ENCODE data around the gene H2BW2. TPM values are rescaled to one million over a fixed set of nuclear protein-coding genes. Genes with fewer than 3 reads are reported as not detected.
"Not testable (repeated sequence)": the region's sequence is repeated elsewhere in the genome, so short reads cannot be mapped to it uniquely, and the experiment has no call there.

Gene H2BW2
- total RNA-seq, result not detected
- long read RNA-seq, result 0 reads

DNA sequence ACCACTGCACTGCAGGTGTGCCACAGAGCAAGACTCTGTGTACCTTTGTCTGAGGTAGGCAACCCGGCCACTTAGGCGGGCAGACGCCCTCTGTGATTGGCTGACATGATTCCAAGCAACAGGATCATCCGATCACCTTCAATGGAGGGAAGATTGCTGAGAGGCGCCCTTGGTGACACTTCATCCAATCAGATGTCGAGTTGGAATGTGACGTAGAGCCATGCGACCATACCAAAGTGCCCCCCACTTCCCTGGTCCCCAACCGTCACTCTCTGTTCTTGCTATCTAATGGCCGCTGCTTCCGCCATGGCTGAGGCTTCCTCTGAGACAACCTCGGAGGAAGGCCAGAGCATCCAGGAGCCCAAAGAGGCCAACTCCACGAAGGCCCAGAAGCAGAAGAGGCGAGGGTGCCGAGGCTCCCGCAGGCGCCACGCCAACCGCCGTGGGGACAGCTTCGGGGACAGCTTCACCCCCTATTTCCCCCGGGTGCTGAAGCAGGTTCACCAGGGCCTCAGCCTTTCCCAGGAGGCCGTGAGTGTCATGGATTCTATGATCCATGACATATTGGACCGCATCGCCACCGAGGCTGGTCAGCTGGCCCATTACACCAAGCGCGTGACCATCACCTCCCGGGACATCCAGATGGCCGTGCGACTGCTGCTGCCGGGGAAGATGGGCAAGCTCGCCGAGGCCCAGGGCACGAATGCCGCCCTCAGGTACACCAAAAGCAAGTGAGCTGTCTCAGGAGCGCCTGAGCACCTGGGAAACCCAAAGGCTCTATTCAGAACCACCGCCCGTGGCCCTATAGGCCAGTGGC is at the start of gene H2BW2:
Gene H2BW2 (plus strand): TSS at position 268 of the 817 bp plus-strand sequence. CDS start 39 bp downstream, at position 307.
- Histone ChIP-seq H3K27ac (replicated peaks) (no peak within 1 kb of the TSS), H3K9me3 (replicated peaks) (no peaks in the 10 kb centered on the region), H3K4me1 (no peaks in the 10 kb centered on the region), H3K27me3 (ENCODE audit: low read depth) (no peaks in the 10 kb centered on the region), H3K4me3 (no peak within 1 kb of the TSS), H3K36me3 (no peaks in the 10 kb centered on the region)
- intact Hi-C loops (cut with micrococcal nuclease), result no loop called here
- TF ChIP-seq, protein P1, sequence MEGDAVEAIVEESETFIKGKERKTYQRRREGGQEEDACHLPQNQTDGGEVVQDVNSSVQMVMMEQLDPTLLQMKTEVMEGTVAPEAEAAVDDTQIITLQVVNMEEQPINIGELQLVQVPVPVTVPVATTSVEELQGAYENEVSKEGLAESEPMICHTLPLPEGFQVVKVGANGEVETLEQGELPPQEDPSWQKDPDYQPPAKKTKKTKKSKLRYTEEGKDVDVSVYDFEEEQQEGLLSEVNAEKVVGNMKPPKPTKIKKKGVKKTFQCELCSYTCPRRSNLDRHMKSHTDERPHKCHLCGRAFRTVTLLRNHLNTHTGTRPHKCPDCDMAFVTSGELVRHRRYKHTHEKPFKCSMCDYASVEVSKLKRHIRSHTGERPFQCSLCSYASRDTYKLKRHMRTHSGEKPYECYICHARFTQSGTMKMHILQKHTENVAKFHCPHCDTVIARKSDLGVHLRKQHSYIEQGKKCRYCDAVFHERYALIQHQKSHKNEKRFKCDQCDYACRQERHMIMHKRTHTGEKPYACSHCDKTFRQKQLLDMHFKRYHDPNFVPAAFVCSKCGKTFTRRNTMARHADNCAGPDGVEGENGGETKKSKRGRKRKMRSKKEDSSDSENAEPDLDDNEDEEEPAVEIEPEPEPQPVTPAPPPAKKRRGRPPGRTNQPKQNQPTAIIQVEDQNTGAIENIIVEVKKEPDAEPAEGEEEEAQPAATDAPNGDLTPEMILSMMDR (IDR thresholded peaks at IDR 0.05; ENCODE audit: borderline replicate concordance), result no peak
- no peak for DNase-seq

DNA sequence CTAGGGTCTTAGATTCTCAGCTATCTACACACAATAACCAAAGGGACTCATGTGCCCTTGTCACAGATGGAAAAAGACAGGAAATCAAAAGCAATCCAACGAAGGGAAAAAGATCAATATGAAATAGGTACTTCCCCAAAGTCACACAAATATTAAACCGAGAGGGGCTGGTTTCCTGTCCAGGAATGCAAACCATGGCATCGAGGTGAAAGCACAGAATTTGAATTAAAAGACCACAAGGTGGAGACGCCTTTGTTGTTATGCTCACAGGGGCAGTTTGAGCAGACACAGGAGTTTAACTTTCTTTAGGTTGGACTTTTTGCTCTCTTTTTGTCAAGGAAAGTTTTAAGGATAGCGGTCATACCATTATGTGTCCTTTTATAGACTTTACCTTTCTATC is 40.5 kb upstream of the H2BW2 start:
- DNase-seq, result no peak
- H3K4me3 ChIP-seq, result no peak overlapping the region
- H3K27ac ChIP-seq (replicated peaks), result no peak overlapping the region
- H3K36me3 ChIP-seq, result no peaks in the 10 kb centered on the region
- no peaks in the 10 kb centered on the region for H3K4me1 ChIP-seq
- no peaks in the 10 kb centered on the region for H3K27me3 ChIP-seq (ENCODE audit: low read depth)
- intact Hi-C loops (cut with micrococcal nuclease), result no loop called here
- no peaks in the 10 kb centered on the region for H3K9me3 ChIP-seq (replicated peaks)
- TF ChIP-seq, protein P1 (IDR thresholded peaks at IDR 0.05; ENCODE audit: borderline replicate concordance), result no peak

DNA sequence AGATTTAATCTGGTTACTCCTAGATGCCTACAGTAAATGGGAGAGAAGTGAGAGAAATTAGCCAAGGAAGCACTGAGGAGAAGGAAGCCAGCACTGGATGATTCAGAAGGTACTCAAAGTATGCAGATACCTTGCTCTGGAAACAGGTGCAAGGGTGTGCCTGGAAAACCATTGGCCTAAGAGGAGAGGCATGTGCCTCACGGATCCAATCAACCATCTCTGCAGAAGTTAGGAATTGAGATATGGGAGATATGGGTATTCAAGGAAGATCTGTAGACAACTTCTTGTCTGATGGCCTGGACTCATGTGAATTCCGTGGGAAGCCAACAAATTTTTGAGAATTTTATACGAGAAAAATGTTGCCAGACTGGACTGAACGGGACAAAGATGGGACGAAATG is 30.9 kb upstream of the H2BW2 start:
- H3K4me1 ChIP-seq, result no peaks in the 10 kb centered on the region
- DNase-seq, result no peak
- no peak overlapping the region for H3K27ac ChIP-seq (replicated peaks)
- H3K36me3 ChIP-seq, result no peaks in the 10 kb centered on the region
- intact Hi-C loops (cut with micrococcal nuclease), result no loop called here
- no peaks in the 10 kb centered on the region for H3K27me3 ChIP-seq (ENCODE audit: low read depth)
- TF ChIP-seq, protein P1 (IDR thresholded peaks at IDR 0.05; ENCODE audit: borderline replicate concordance), result no peak
- H3K9me3 ChIP-seq (replicated peaks), result no peaks in the 10 kb centered on the region
- H3K4me3 ChIP-seq, result no peak overlapping the region

DNA sequence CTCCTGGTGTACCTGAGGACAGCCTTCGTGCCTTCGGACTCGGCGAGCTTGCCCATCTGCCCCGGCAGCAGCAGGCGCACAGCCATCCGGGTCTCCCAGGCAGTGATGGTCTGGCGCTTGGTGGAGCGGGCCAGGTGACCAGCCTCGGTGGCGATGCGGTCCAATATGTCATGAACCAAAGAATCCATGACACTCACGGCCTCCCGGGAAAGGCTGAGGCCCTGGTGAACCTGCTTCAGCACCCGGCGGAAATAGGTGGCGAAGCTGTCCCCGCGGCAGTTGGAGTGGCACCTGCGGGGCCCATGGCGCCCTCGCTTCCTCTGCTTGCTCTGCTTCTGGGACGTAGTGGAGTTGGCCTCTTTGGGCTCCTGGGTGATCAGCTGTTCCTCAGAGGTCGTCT is 26.6 kb upstream of the H2BW2 start:
- TF ChIP-seq, protein P1 (IDR thresholded peaks at IDR 0.05; ENCODE audit: borderline replicate concordance), result no peak
- no peaks in the 10 kb centered on the region for H3K4me1 ChIP-seq
- no peaks in the 10 kb centered on the region for H3K9me3 ChIP-seq (replicated peaks)
- no peaks in the 10 kb centered on the region for H3K36me3 ChIP-seq
- intact Hi-C loops (cut with micrococcal nuclease), result no loop called here
- DNase-seq, result no peak
- H3K27ac ChIP-seq (replicated peaks), result no peak overlapping the region
- H3K4me3 ChIP-seq, result no peak overlapping the region
- H3K27me3 ChIP-seq (ENCODE audit: low read depth), result no peaks in the 10 kb centered on the region

DNA sequence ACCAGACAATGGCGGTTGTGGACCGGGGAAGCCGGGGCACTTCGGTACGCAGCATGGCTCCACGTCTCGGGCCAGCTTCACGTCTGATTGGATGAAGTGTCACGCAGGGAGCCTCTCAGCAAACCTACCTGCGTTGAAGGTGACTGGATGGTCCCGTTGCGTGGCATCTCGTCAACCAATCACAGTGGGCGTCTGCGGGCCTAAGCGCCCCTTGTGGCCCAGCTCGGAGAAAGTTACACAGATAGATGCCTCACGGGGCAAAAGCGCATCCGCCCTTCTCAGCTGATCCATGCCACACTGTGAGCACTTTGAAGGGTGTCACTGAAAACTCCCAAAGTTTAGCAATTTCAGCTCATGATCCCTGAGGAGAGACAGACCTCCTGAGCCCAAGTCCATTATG is 26.1 kb upstream of the H2BW2 start, which contains the start of gene H2BW1:
Gene H2BW1 (minus strand): TSS at position 103 of the 400 bp plus-strand sequence. CDS start 132 bp downstream, outside the sequence.
- DNase-seq, result no peak
- H3K9me3 ChIP-seq (replicated peaks), result no peaks in the 10 kb centered on the region
- TF ChIP-seq, protein P1 (IDR thresholded peaks at IDR 0.05; ENCODE audit: borderline replicate concordance), result no peak
- no peak within 1 kb of the TSS for H3K4me3 ChIP-seq
- H3K27me3 ChIP-seq (ENCODE audit: low read depth), result no peaks in the 10 kb centered on the region
- H3K36me3 ChIP-seq, result no peaks in the 10 kb centered on the region
- intact Hi-C loops (cut with micrococcal nuclease), result no loop called here
- H3K4me1 ChIP-seq, result no peaks in the 10 kb centered on the region
- H3K27ac ChIP-seq (replicated peaks), result no peak within 1 kb of the TSS

DNA sequence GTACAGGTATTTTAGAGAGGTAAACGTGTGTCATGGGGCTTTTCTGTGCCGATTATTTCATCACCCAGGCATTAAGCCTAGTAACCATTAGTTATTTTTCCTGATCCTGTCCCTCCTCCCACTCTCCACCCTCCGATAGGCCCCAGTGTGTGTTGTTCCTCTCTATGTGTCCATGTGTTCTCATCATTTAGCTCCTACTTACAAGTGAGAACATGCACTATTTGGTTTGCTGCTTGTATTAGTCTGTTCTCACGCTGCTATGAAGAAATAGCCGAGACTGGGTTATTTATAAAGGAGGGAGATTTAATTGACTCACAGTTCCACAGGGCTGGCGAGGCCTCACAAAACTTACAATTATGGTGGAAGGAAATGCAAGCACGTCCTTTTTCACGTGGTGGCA is 24.2 kb upstream of the H2BW2 start:
- H3K4me3 ChIP-seq; H3K27ac ChIP-seq (replicated peaks); H3K9me3 ChIP-seq (replicated peaks); DNase-seq; H3K27me3 ChIP-seq (ENCODE audit: low read depth); intact Hi-C loops (cut with micrococcal nuclease); H3K36me3 ChIP-seq; H3K4me1 ChIP-seq: not testable (repeated sequence)

Measured in left ventricle myocardium inferior (tissue), 1 donor.